ENCODE data around the gene MRFAP1.

MRFAP1 gene

DNA sequence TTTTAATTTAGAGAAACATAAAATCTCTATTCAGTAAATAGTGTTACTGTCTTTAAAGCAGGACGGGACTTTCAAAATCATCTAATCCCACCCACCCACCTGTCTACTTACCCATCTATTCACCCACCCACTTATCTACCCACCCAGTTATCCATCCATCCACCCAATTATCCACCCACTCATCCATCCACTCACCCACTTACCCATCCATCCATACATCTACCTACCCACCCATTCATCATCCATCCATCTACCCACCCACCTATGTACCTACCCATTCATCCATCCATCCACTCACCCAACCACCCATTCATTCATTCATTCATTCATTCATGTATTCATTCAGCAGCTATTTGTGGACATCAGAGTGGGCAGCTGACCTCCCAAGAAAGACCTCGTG, 34.9 kb upstream of the MRFAP1 start:
- H3K4me3 ChIP-seq (ENCODE audit: low read length) = no peak overlapping the region
- TF ChIP-seq ZNF274 (IDR thresholded peaks at IDR 0.05; ENCODE audit: low read depth, low read length) = no peak

DNA sequence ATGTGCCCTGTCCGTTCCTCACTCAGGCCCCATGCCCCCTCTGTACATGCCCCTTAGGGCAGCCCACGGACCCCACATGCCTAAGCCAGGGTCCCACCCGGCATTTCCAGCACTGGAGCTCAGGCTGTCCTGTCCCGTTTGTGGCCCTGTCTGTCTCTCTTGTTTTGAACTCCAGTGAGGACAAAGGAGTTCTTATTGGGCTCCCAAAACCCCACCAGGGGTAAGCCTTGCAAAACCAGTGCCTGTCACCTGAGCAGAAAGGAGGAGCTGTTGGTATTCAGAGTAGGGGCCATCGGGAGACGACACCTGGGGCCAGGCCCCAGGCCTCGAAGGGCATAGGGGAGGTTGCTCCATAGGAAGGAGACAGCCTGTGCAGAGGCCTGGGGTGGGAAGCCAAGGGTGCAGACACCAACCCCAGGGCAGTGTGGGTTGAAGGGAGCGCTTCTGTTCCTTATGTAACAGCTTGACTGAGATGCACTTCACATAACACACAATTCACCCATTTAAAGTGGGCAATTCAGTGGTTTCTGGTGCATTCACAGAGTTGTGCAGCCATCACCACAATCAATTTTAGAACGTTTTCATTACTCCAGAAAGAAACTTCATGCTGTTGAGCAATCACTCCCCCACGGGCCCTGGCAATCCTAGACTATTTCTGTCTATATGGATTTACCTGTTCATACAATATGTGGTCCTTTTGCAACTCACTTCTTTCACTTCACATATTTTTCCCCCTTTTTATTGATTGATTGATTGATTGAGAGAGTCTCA, 33.8 kb upstream of the MRFAP1 start:
- no peak for TF ChIP-seq ZNF274 (IDR thresholded peaks at IDR 0.05; ENCODE audit: low read depth, low read length)
- no peak overlapping the region for H3K4me3 ChIP-seq (ENCODE audit: low read length)

DNA sequence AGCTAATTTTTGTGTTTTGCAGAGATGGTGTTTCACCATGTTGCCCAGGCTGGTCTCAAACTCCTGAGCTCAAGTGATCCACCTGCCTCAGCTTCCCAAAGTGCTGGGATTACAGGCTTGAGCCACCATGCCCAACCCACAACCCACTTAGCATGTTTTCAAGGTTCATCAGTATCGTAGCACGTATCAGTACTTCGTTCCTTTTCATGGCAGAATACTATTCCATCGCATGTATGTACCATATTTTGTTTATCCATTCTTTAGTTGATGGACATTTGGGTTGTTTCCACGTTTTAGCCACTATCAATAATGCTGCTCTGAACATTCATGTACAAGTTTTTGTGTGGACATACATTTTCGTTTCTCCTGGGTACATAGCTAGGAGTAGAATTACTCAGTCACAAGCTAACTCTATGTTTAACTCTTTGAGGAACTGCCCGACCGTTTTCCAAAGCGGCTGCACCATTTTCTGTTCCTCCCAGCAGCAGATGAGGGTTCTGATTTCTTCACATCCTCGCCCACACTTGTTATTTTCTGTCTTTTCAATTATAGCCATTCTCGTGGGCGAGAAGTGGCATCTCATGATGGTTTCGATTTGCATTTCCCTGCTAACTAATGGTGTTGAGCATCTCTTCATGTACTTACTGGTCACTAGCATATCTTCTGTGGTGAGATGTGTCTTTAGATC, 33.0 kb upstream of the MRFAP1 start:
- H3K4me3 ChIP-seq (ENCODE audit: low read length) = no peak overlapping the region
- no peak for TF ChIP-seq ZNF274 (IDR thresholded peaks at IDR 0.05; ENCODE audit: low read depth, low read length)

DNA sequence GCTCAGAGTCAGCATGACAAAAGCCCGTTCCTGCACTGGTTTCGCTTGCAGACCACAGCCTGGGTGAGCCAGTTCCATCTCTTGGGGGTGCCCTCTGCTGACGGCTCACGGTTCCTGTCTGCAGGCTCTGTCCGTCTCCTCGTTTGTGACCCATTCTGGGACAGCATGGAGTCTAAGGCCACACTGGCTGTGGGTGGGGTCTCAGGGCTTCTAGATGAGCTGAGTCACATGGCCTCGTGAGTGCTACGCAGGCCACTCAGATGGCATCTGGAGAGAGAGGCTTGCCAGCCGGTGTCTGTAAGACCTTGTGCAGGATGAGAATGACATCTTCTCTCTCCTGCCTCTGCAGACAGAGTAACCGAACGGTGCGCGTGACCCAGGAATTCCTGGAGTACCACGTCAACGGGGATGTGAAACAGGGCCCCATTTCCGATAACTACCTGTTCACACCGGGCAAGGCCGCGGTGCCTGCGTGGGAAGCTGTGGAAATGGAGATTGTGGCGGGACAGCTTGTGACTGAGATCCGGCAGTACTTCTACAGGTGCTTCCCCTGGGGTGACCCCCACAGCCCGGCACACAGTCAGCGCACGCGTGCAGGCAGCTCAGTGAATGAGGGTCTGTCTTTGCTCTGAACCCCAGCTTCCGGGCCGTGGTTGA, 31.6 kb upstream of the MRFAP1 start:
- no peak overlapping the region for H3K4me3 ChIP-seq (ENCODE audit: low read length)
- no peak for TF ChIP-seq ZNF274 (IDR thresholded peaks at IDR 0.05; ENCODE audit: low read depth, low read length)

DNA sequence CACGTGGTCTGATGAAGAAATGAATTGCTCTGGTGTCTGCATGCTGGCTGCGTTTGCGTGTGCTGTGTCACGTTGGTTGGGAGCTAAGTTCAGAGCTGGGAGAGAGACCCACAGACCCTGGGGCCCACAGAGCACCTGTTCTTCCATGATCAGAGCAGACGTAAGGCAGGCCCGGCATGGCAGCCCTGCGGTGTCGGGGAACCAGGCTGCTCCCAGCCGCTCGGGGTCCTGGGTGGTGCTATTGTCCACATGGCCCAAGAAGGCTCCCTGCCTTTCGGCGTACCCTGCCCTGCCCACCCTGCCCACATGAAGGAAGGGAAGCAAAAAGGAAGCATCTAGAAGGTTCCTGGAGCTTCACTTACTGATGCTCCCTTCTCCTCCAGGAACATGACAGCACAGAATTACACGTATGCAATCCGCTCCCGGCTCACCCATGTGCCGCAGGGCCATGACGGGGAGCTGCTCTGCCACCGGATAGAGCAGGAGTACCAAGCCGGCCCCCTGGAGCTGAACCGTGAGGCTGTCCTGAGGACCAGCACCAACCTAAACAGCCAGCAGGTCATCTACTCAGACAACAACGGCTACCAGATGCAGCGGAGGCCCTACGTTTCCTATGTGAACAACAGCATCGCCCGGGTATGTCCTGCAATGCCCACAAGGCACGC, 30.9 kb upstream of the MRFAP1 start:
- no peak overlapping the region for H3K4me3 ChIP-seq (ENCODE audit: low read length)
- TF ChIP-seq ZNF274 (IDR thresholded peaks at IDR 0.05; ENCODE audit: low read depth, low read length) = no peak

DNA sequence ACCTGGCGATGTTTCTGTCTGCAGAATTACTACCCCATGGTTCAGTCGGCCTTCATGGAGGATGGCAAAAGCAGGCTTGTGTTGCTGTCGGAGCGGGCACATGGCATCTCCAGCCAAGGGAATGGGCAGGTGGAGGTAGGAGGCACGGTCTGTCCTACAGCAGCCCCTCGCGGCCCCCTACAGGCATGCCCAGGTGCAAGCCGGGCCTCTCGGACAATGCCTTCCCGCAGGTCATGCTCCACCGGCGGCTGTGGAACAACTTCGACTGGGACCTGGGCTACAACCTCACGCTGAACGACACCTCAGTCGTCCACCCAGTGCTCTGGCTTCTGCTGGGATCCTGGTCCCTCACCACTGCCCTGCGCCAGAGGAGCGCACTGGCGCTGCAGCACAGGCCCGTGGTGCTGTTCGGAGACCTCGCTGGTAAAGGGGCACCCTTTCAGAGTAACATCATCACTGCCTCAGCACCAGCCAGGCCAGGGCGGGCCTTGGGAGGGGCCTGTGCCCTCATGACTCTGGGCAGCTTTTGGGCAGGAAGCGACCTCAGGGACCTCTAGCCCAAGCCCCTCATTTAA, 29.5 kb upstream of the MRFAP1 start:
- no peak overlapping the region for H3K4me3 ChIP-seq (ENCODE audit: low read length)
- TF ChIP-seq ZNF274 (IDR thresholded peaks at IDR 0.05; ENCODE audit: low read depth, low read length) = no peak

DNA sequence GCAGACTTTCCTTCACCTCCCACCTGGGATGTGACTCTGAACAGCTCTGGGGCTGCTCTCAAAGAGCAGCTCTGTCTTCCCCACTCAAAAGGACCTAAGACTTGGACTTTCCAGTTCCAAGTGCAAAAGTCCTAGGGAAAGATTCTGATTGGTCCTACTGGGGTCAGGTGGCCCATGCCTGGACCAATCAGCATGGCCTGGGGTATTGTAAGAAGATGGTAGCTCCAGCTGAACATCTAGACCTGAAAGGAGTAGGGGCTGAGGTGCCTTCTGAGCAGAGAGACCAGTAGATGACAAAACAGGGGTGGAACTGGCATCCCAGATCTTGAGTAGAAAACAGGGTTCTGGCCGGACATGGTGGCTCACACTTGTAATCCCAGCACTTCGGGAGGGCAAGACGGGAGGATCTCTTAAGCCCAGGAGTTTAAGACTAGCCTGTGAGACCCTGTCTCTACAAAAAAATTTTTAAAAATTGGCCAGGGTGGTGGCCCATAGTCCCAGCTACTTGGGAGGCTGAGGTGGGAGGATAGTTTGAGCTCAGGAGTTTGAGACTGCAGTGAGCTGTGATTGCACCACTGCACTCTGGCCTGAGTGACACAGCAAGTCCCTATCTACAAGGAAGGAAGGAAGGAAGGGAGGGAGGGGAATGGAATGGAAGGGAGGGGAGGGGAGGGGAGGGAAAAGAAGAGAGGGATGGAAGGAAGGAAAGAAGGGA, 27.4 kb upstream of the MRFAP1 start:
- TF ChIP-seq ZNF274 (IDR thresholded peaks at IDR 0.05; ENCODE audit: low read depth, low read length) = no peak

DNA sequence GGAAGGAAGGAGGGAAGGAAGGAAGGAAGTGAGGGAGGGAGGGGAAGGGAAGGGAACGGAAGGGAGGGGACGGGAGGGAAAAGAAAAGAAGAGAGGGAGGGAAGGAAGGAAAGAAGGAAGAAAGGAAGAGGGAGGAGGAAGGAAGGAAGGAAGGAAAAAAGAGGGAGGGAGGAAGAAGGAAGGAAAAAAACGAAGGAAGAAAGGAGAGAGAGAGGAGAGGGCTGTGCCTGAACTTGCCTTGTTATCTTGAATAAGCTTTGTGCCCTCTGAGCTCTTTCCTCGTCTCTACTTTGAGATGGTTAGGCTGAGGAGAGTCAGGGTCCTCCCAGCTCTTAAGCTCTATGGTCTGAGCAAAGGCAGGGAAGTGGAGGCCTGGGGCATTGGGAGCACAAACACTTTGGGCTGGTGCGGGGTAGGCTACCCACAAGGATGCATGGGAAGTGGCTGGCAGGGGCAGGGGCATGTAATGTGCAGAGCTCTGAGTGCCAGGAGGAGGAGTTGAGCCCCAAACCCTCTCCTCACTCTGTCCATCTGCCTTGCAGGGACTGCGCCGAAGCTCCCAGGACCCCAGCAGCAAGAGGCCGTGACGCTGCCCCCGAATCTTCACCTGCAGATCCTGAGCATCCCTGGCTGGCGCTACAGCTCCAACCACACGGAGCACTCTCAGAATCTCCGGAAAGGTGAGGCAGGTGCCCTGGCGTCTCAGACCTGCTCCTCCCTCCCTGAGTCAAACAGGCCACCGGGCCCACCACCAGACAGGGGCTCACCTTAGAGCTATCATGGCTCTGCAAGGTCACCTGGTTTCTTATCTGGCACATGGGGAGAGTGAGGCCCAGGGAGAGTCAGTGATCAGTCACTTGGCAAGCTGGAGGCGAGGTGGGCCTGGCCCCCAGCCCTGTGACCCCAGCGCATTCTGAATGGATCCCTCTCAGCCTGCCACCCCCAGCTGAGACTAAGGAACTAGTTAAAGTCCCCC, 26.5 kb upstream of the MRFAP1 start:
- no peak overlapping the region for H3K4me3 ChIP-seq (ENCODE audit: low read length)
- no peak for TF ChIP-seq ZNF274 (IDR thresholded peaks at IDR 0.05; ENCODE audit: low read depth, low read length)

More for the DNA sequence above, 27.4 kb upstream of the MRFAP1 start:
- no peak overlapping the region for H3K4me3 ChIP-seq (ENCODE audit: low read length)

DNA sequence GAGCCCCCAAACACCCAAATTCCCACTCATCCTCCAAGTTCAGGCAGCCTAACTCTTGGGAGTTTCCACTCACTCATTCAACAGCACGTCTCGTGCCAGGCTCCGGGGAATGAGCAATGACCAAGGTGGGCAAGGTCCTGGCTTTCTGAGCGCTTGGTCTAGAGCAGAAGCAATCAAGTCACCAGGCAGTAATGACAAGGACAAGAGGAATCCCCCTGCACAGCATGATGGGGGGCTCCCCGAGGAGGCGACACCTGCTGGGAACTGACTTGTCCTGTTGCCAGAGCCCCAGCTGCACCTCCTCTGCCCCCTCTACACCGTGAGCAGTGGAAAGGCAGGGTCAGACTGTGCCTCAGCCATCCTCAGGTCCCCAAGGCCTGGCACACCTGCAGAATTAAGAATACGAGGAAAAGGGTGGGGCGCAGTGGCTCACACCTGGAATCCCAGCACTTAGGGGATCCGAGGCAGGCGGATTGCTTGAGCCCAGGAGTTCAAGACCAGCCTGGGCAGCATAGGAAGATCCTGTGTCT, 25.7 kb upstream of the MRFAP1 start:
- no peak overlapping the region for H3K4me3 ChIP-seq (ENCODE audit: low read length)
- TF ChIP-seq ZNF274 (IDR thresholded peaks at IDR 0.05; ENCODE audit: low read depth, low read length) = no peak

DNA sequence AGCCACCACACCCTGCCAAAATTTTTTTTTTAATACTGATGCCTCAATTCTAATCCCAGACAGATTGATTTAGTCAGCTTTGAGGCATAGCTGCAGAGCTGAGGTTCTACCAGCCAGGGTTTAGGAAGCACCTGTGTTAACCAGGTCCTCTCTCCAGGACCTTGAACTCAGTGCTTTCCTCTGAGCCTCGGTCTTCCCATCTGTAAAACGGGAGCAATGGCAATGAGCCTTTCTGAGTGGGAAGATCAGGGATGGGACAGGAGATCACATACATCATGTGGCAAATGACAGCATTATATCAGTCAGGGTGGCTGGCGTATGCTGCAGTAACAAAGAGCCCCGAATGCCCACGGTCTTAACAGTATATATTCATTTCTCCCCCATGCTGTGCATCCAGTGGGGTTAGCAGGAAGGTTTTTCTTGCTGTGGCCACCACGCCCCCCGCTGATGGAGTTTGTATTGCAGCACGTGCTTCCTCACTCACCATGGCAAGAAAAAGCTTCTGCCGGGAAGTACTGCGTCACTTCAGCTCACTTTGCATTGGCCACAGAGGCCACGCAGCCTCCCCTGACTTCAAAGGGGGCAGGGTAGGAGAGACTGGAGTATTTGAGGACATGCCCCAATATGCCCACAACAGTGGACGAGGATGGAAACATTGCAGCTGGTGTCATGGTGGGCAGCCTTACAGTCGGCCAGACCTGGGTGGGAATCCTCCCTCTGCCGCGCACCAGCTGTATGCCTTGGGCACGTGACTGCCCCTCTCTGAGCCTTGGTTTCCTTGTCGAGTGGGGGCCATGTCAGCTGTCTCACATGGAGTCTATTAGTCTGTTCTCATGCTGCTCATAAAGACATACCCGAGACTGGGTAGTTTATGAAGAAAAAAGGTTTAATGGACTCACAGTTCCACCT, 24.1 kb upstream of the MRFAP1 start:
- no peak for TF ChIP-seq ZNF274 (IDR thresholded peaks at IDR 0.05; ENCODE audit: low read depth, low read length)
- no peak overlapping the region for H3K4me3 ChIP-seq (ENCODE audit: low read length)

DNA sequence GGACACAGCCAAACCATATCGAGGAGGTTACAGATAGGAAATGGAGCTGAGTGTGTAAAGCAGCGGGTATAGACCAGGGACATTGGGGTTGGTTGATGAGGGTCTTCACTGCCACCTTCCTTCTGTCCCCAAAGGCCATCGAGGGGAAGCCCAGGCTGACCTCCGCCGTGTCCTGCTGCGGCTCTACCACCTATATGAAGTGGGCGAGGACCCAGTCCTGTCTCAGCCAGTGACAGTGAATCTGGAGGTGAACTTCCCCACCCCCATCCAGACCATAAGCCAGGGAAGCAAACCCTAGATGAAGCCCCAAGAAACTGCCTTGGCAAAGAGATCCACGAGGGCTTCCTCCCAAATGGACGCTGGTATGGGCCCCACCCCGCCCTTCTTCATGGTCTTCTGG, 23.2 kb upstream of the MRFAP1 start:
- no peak for TF ChIP-seq ZNF274 (IDR thresholded peaks at IDR 0.05; ENCODE audit: low read depth, low read length)
- H3K4me3 ChIP-seq (ENCODE audit: low read length) = no peak overlapping the region

Measured in GM08714 (cell line).